MV-4-11 (cell line): ENCODE results near the gene UBFD1.
"Not testable (repeated sequence)": the region's sequence is repeated elsewhere in the genome, so short reads cannot be mapped to it uniquely, and the experiment has no call there.

Experiments used
- DNase-seq: peaks from one replicate; lab custom pipeline; 2025; lab: John Stamatoyannopoulos, UW

Gene UBFD1

GRCh38 chr16:23527961-23528643 lies 29.4 kb upstream of the UBFD1 start:
- DNase-seq = no peak

DNA sequence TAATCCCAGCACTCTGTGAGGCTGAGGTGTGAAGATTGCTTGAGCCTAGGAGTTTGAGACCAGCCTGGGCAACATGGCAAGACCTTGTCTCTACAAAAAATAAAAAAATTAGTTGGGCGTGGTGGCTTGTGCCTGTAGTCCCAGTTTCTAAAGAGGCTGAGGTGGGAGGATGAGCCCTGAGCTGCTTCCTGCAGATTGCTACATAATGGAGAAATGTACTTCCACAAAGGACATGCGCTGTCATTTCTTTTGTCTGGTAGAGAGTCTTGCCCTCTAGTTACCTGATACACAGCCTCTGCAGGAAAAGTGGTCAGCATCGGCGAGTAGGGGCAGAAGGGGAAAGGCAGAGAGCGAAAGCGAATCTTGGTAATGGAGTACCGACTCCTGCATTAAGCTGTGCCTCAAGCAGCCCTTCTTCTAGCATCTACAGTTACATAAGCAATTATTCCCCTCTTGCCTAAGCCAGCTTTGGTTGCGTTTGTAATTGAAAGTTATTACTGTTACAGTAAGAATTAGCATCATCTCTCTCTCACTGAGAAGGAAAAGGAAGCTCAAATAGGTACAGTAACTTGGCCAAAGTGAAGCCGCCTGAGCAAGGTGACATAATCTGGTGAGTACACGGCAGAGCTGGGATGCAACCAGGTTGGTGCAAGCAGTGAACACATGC lies 28.8 kb upstream of the UBFD1 start:
- DNase-seq = peak; percentile 18

GRCh38 chr16:23530062-23530461 lies 27.5 kb upstream of the UBFD1 start:
- no peak for DNase-seq

- DNase-seq = no peak
Measured at GRCh38 chr16:23532448-23532847, 25.1 kb upstream of the UBFD1 start.

DNA sequence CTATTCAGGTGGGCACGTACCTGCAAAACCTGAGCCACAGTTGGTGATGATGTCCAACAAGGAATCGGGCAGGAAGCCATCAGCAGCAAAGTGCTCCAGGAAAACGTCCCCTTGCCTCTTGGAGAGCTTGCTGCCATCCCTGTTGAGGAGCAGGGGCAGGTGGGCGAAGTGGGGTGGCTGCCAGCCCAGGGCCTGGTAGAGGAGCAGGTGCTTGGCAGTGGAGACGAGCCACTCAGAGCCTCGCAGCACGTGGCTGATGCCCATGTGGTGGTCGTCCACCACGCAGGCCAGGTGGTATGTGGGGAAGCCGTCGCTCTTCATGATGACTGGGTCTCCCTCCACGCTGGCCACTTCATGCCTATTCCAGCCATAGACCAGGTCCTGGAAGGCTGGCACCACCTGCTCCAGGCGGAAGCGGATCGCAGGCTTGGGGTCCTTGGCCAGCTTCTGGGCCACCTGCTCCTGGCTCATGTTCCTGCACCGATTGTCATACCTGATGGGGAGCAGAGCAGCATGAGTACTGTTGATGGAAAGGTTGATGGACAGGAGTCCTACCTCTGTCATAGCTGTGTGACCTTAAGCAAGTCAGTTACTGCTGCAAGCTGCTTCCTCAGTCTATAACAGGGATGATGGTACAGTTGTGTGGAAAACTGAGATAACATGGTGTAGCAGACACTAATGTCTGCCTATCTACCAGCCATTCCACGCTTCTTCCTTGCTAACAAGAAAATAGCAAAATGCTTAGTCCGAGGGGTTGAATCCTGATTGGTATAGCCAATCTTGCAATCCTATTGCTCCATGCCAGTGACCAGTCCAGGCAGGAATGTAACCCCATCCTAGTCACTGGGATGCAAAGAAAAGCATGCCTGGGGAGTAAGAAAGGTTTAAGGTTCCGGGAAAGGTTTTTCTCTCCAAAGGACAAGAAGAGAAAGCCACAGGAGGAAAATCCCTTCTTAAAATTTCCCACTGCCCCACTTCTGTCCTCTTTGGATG lies 22.4 kb upstream of the UBFD1 start:
- DNase-seq = no peak

DNA sequence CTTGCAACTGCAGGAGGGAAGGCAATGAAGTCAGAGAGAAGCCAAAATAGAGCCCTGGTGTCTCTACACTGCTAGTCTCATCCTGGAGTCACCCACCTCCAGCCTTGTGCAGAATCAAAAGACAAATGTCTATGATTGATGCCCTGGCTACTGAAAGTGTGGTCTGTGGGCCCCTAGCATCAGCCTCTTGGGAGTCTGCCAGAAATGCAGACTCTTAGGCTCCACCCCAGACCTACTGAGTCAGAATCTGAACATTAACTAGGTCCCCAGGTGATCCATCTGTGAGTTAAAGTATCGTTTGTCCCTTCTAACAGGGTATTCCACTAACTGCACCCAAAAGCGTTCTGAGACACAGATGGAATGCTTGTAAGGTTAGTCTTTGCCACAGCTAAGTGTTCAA lies 21.6 kb upstream of the UBFD1 start:
- DNase-seq = no peak

DNA sequence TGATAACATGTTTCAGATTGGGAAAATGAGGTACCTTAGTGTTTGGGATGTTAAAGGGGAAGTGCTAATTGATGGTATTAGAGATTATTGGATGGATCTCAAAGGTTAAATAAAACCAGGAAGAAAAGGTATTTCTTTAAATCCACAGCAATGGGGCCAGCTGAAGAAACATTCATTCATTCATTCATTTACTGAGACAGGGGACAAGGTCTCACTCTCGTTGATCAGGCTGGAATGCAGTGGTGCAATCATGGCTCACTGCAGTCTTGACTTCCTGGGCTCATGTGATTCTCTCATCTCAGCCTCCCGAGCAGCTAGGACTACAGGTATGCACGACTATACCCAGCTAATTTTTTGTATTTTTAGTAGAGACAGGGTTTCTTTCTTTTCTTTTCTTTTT lies 20.1 kb upstream of the UBFD1 start:
- DNase-seq = no peak

DNA sequence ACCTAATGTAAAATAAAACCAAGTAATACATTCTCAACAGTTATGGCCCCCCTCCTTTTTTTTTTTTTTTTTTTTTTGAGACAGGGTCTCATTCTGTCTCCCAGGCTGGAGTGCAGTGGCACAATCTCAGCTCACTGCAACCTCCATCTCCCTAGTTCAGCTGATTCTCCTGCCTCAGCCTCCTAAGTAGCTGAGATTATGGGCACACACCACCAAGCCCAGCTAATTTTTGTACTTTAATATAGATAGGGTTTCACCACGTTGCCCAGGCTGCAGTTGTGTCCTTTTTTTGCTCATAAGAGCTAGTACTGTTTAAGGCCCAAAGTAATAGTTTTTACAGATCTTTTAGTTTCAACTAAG lies 18.6 kb upstream of the UBFD1 start:
- no peak for DNase-seq

GRCh38 chr16:23539984-23540816 lies 17.3 kb upstream of the UBFD1 start:
- DNase-seq = no peak

DNA sequence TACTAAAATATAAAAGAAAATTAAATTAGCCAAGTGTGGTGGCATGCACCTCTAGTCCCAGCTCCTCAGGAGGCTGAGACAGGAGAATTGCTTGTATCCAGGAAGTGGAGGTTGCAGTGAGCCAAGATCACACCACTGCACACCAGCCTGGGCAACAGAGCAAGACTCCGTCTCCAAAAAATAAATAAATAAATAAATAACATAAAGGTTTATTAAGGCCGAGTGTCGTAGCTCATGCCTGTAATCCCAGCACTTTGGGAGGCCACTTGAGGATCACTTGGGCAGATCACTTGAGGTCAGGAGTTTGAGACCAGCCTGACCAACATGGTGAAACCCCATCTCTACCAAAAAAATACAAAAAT lies 16.7 kb upstream of the UBFD1 start:
- DNase-seq = not testable (repeated sequence)

GRCh38 chr16:23544436-23544835 lies 13.1 kb upstream of the UBFD1 start:
- no peak for DNase-seq

DNA sequence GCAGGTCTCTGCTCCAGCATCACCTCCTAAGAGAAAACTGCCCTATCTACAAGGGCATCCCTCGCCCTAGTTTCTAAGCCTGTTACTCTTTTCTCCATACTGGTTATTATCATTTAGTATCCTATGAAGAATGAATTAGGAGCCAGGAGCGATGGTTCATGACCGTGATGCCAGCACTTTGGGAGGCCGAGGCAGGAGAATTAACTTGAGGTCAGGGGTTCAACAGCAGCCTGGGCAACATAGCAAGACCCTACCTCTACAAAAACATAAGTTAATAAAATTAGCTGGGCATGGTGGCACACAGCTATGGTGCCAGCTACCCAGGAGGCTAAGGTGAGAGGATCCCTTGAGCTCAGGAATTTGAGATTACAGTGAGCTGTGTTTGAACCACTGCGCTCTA lies 7.6 kb upstream of the UBFD1 start:
- no peak for DNase-seq

DNA sequence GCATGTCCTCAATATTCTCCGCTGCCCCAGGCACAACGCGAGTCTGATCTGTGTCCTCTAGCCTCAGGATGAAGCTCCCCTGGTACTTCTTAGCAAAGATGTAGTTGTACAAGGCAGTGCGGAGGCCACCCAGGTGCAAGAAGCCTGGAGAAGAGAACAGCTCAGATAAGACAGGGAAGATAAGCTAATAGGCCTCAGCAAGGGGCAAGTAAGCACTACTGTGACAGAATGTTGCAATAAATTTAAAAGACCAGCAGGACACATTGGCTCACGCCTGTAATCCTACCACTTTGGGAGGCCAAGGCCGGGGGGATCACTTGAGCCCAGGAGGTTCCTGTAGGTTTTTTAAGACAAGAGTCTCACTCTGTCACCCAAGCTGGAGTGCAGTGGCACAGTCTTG lies 5.4 kb upstream of the UBFD1 start:
- no peak for DNase-seq

DNA sequence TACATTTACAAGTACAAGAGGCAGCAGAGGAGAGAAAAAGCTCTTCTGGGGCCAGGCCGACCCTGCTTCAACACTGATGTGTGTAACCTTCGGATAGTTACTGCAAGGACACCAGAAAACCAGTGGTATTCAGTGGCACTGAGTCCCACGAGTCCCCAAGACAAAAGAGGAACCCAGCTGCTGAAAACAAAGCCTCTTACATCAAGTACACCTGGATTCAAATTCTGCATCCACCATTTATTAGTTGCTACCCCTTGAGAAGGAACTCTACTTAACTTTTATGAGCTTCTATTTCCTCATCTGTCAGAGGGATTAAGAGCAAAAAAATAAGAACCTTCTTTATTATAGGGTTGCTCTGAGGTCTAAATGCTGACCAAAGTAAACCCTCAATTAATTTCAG lies 3.0 kb upstream of the UBFD1 start:
- DNase-seq = no peak

- no peak for DNase-seq
Measured at GRCh38 chr16:23557779-23558702, 514 bp downstream of the UBFD1 start.

- no peak for DNase-seq
Measured at GRCh38 chr16:23561586-23561985, 4.1 kb downstream of the UBFD1 start.

DNA sequence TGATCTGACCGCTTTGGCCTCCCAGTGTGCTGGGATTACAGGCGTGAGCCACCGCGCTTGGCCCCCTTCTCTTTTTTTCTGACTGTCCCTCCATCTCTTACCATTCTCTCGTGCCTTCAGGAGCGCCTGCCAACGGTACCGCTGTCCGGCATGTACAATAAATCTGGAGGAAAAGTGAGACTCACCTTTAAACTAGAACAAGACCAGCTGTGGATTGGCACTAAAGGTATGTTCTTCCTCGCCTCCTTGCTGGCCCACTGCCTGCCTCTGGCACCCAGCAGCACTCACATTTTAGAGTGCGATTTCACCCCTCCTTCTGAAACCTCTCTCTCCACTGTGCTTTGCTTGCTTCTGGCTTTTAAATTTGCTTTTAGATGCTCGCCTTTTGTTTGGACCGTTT lies 5.0 kb downstream of the UBFD1 start:
- DNase-seq = no peak

GRCh38 chr16:23563186-23563585 lies 5.7 kb downstream of the UBFD1 start:
- no peak for DNase-seq

- no peak for DNase-seq
Measured at GRCh38 chr16:23564575-23565363, 7.2 kb downstream of the UBFD1 start.

DNA sequence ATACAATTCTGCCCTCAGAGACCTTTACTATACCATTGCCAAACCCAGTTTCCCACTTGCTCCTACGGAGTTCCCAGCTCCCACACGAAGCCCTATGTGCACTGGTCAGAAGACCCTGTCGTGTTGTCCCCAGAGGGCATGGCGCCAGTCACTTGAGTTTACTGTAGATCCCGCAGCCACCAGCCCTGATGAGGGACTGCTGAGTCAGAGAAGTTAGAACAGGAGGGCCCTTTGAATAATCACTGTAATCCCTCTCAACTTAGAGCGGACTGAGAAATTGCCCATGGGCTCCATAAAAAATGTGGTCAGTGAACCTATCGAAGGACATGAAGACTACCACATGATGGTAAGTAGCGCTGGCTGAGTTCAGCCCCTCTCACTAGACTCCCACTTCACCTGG lies 9.2 kb downstream of the UBFD1 start:
- DNase-seq = no peak
